ENCODE results near the gene PSMA6.

DNA sequence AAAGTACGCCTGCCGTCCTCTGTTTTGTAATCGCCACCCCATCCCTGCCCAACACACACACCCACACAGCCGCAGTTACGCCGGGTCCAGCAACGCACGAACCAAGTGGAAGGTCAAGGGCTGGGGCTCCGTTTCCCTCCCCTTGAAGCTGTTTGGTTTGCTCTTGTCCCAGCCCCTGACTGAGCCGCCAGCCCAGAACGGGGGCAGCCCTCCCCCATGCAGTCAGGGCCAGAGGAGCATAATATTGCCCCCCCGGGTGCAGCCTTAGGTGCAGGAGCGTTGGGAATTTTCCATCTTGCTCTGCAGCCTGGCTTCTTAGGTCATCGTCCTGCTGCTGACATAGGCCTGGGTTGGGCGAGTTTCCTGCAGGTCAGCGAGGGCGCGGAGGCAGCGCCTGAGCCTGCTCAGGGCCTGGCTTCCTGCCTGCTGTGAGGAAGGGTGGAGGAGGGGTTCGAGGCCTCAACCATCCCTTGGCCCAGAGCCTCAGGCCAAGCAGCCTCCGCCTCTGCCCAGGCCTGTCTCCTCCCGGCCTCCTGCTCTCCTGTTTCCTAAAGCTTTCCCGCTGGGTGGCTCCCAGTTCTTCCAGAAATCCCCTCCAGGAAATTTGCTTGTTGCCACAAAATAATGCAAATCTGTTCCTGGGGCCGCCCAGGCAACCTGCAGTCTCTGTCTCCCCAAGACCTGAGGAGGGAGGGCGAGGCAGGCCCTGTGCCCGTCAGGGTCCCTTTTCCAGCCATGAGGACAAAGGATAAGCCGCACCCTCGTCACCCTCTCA, 44.5 kb downstream of the PSMA6 start:
- TF ChIP-seq, protein P1, sequence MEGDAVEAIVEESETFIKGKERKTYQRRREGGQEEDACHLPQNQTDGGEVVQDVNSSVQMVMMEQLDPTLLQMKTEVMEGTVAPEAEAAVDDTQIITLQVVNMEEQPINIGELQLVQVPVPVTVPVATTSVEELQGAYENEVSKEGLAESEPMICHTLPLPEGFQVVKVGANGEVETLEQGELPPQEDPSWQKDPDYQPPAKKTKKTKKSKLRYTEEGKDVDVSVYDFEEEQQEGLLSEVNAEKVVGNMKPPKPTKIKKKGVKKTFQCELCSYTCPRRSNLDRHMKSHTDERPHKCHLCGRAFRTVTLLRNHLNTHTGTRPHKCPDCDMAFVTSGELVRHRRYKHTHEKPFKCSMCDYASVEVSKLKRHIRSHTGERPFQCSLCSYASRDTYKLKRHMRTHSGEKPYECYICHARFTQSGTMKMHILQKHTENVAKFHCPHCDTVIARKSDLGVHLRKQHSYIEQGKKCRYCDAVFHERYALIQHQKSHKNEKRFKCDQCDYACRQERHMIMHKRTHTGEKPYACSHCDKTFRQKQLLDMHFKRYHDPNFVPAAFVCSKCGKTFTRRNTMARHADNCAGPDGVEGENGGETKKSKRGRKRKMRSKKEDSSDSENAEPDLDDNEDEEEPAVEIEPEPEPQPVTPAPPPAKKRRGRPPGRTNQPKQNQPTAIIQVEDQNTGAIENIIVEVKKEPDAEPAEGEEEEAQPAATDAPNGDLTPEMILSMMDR (IDR thresholded peaks at IDR 0.05; ENCODE audit: insufficient read depth, low read length): no peak
- TF ChIP-seq POLR2AphosphoS5 (IDR thresholded peaks at IDR 0.05; ENCODE audit: low read depth) (no peak; the same call in 1 of the 2 replicates), SPI1 (IDR thresholded peaks at IDR 0.05; ENCODE audit: borderline replicate concordance, low read depth) (no peak)
- TF ChIP-seq, protein P2, sequence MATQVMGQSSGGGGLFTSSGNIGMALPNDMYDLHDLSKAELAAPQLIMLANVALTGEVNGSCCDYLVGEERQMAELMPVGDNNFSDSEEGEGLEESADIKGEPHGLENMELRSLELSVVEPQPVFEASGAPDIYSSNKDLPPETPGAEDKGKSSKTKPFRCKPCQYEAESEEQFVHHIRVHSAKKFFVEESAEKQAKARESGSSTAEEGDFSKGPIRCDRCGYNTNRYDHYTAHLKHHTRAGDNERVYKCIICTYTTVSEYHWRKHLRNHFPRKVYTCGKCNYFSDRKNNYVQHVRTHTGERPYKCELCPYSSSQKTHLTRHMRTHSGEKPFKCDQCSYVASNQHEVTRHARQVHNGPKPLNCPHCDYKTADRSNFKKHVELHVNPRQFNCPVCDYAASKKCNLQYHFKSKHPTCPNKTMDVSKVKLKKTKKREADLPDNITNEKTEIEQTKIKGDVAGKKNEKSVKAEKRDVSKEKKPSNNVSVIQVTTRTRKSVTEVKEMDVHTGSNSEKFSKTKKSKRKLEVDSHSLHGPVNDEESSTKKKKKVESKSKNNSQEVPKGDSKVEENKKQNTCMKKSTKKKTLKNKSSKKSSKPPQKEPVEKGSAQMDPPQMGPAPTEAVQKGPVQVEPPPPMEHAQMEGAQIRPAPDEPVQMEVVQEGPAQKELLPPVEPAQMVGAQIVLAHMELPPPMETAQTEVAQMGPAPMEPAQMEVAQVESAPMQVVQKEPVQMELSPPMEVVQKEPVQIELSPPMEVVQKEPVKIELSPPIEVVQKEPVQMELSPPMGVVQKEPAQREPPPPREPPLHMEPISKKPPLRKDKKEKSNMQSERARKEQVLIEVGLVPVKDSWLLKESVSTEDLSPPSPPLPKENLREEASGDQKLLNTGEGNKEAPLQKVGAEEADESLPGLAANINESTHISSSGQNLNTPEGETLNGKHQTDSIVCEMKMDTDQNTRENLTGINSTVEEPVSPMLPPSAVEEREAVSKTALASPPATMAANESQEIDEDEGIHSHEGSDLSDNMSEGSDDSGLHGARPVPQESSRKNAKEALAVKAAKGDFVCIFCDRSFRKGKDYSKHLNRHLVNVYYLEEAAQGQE (IDR thresholded peaks at IDR 0.05; ENCODE audit: insufficient replicate concordance, low read depth): no peak
